HepG2 (cell line): ENCODE results near the gene PGP. TPM values are rescaled to one million over a fixed set of nuclear protein-coding genes. Genes with fewer than 3 reads are reported as not detected.

Experiments
- DNMT1 ChIP-seq: sonication (generic); formaldehyde crosslinking; IDR thresholded peaks from 2 replicates; pipeline ENCODE4 v1.5.1; 2020; ENCODE audit warnings: mild to moderate bottlenecking, missing genetic modification reagents
- FLYWCH1 ChIP-seq: sonication (generic); formaldehyde crosslinking; IDR thresholded peaks from 2 replicates; pipeline ENCODE4 v1.8.1; 2023; ENCODE audit warnings: mild to moderate bottlenecking, missing genetic modification reagents
- FOXO4 ChIP-seq: sonication (generic); formaldehyde crosslinking; conservative IDR thresholded peaks from 2 replicates; pipeline ENCODE4 v1.8.1; 2023; ENCODE audit warnings: missing genetic modification reagents
- HNRNPH1 ChIP-seq: fragments of 200-400 bp; formaldehyde crosslinking; optimal IDR thresholded peaks from 2 replicates; pipeline ENCODE3; 2017; ENCODE audit warnings: mild to moderate bottlenecking, low read depth, low read length
- NONO ChIP-seq, 2 experiments: fragments of 450-650 bp in 1 of 2; sonication (generic) in 1 of 2; formaldehyde crosslinking in 1 of 2; IDR thresholded peaks in 1 of 2; conservative IDR thresholded peaks in 1 of 2; 2 replicates each; pipeline versions ENCODE4 v1.6.1 to v1.8.0; 2017 to 2022; ENCODE audit warnings: mild to moderate bottlenecking in 1 of 2, missing genetic modification reagents in 1 of 2, moderate library complexity in 1 of 2
- NR2F1 ChIP-seq, 2 experiments: fragments of 450-650 bp in 1 of 2; formaldehyde crosslinking in 1 of 2; IDR thresholded peaks; 2 replicates each; pipeline versions ENCODE4 v1.5.0 to v1.6.1; 2016 to 2020; ENCODE audit warnings: mild to moderate bottlenecking in 1 of 2, missing compliant biosample characterization in 1 of 2, missing genetic modification reagents in 1 of 2, moderate library complexity in 1 of 2
- RARG ChIP-seq: sonication (generic); formaldehyde crosslinking; IDR thresholded peaks from 2 replicates; pipeline ENCODE4 v1.4.0; 2020; ENCODE audit warnings: low read depth, mild to moderate bottlenecking, missing genetic modification reagents
- RCOR2 ChIP-seq: IDR thresholded peaks from 2 replicates; pipeline ENCODE4 v1.6.1; 2016; ENCODE audit warnings: missing biosample characterization, missing genetic modification reagents
- SP4 ChIP-seq: sonication (generic); formaldehyde crosslinking; IDR thresholded peaks from 2 replicates; pipeline ENCODE4 v1.8.1; 2023; ENCODE audit warnings: mild to moderate bottlenecking, missing genetic modification reagents
- STAT5B ChIP-seq: sonication (generic); formaldehyde crosslinking; IDR thresholded peaks from 2 replicates; pipeline ENCODE4 v1.4.0; 2020; ENCODE audit warnings: missing genetic modification reagents
- TBL1XR1 ChIP-seq: fragments of 150-350 bp; IDR thresholded peaks from 2 replicates; pipeline ENCODE4 v1.6.1; 2014; ENCODE audit warnings: borderline replicate concordance, low read length; ENCODE audit not compliant: partially characterized antibody
- ZHX1 ChIP-seq: sonication (generic); formaldehyde crosslinking; IDR thresholded peaks from 2 replicates; pipeline ENCODE4 v1.8.1; 2022; ENCODE audit warnings: low read depth, mild to moderate bottlenecking, missing genetic modification reagents
- ZNF44 ChIP-seq: sonication (generic); formaldehyde crosslinking; IDR thresholded peaks from 2 replicates; pipeline ENCODE4 v1.5.1; 2020; ENCODE audit warnings: mild to moderate bottlenecking, missing genetic modification reagents
- ZNF605 ChIP-seq: sonication (generic); formaldehyde crosslinking; IDR thresholded peaks from 2 replicates; pipeline ENCODE4 v1.8.0; 2022; ENCODE audit warnings: mild to moderate bottlenecking, missing genetic modification reagents
- ZNF660 ChIP-seq: sonication (generic); formaldehyde crosslinking; IDR thresholded peaks from 2 replicates; pipeline ENCODE4 v1.5.1; 2020; ENCODE audit warnings: mild to moderate bottlenecking, low read depth, missing genetic modification reagents, borderline replicate concordance
- ZUFSP ChIP-seq: sonication (generic); formaldehyde crosslinking; IDR thresholded peaks from 2 replicates; pipeline ENCODE4 v1.9.0; 2021; ENCODE audit warnings: missing genetic modification reagents, mild to moderate bottlenecking, borderline replicate concordance
- polyA plus RNA-seq, 8 experiments: library from polyadenylated mRNA; depleted of rRNA in 3 of 8; stranded (reverse) in 7 of 8; unstranded in 1 of 8; fragments of >200 nt; fragmentation: Illumina TruSeq in 4 of 8; extraction: Trizol in 4 of 8; gene quantifications; 2 replicates each; pipeline versions ENCODE4 v1.2.1 to v1.2.3, GENCODE V29; 2011 to 2016; ENCODE audit warnings: low read depth in 4 of 8, missing spikeins in 1 of 8, mixed read lengths in 1 of 8; ENCODE audit not compliant: insufficient read depth in 1 of 8
- total RNA-seq, 5 experiments: library from RNA; depleted of rRNA; stranded (reverse); fragments of >200 nt; fragmentation: Illumina TruSeq; extraction: Trizol; gene quantifications; 2 replicates each; pipeline ENCODE4 v1.2.3, GENCODE V29; 2016; ENCODE audit warnings: low read depth in 1 of 5

PGP gene
- total and polyA plus RNA-seq, 2 of the 13 experiments (the other 11 are each of a cell fraction or from before 2014, with no cell fraction given), result 7.3 to 18.3 TPM

- TF ChIP-seq ZHX1 (no peak), NONO (IDR thresholded peaks at IDR 0.05) (no peak), NONO (CRISPR knock-in tag; conservative IDR thresholded peaks at IDR 0.05) (peak; percentile 34; the same call in 1 of the 2 replicates), SP4 (CRISPR knock-in tag) (no peak), HNRNPH1 (no peak), DNMT1 (CRISPR knock-in tag) (0 out of 2 replicates have a peak, but pooled peaks have one; percentile 50), FOXO4 (CRISPR knock-in tag) (no peak), ZNF44 (no peak), ZNF605 (CRISPR knock-in tag) (0 out of 2 replicates have a peak, but pooled peaks have one; percentile 13), FLYWCH1 (no peak), NR2F1 (CRISPR knock-in tag; IDR thresholded peaks at IDR 0.05) (no peak), STAT5B (CRISPR knock-in tag) (no peak), TBL1XR1 (no peak), ZUFSP (CRISPR knock-in tag) (no peak), RCOR2 (peak; percentile 96), ZNF660 (no peak), RARG (no peak)
Observed at GRCh38 chr16:2194852-2195321, 19.8 kb downstream of the PGP start (continued).
